ENCODE measurements around the gene ALG1.
"Not testable (repeated sequence)": the region's sequence is repeated elsewhere in the genome, so short reads cannot be mapped to it uniquely, and the experiment has no call there.

ALG1 gene

GRCh38 chr16:5044581-5044980, 27.1 kb upstream of the ALG1 start:
- not testable (repeated sequence) for DNase-seq (ENCODE audit: low read depth)

- DNase-seq (ENCODE audit: low read depth): no peak
These were observed 26.0 kb upstream of the ALG1 start for GRCh38 chr16:5045499-5046115.

GRCh38 chr16:5046914-5047313, 24.7 kb upstream of the ALG1 start:
- DNase-seq (ENCODE audit: low read depth): no peak

- DNase-seq (ENCODE audit: low read depth): no peak
These were observed 16.5 kb upstream of the ALG1 start for GRCh38 chr16:5054876-5055865.

GRCh38 chr16:5056352-5056751, 15.3 kb upstream of the ALG1 start:
- no peak for DNase-seq (ENCODE audit: low read depth)

GRCh38 chr16:5058476-5058875, 13.2 kb upstream of the ALG1 start:
- no peak for DNase-seq (ENCODE audit: low read depth)

- no peak for DNase-seq (ENCODE audit: low read depth)
These were observed 12.1 kb upstream of the ALG1 start for GRCh38 chr16:5059386-5060072.

GRCh38 chr16:5060073-5060641, 11.5 kb upstream of the ALG1 start:
- DNase-seq (ENCODE audit: low read depth): no peak

GRCh38 chr16:5062051-5062450, 9.6 kb upstream of the ALG1 start:
- no peak for DNase-seq (ENCODE audit: low read depth)

- no peak for DNase-seq (ENCODE audit: low read depth)
These were observed 8.6 kb upstream of the ALG1 start for GRCh38 chr16:5062790-5063765.

GRCh38 chr16:5064915-5065314, 6.7 kb upstream of the ALG1 start:
- no peak for DNase-seq (ENCODE audit: low read depth)

GRCh38 chr16:5065326-5065725, 6.3 kb upstream of the ALG1 start:
- no peak for DNase-seq (ENCODE audit: low read depth)

- no peak for DNase-seq (ENCODE audit: low read depth)
These were observed 5.8 kb upstream of the ALG1 start, which contains the start of gene C16orf89 for GRCh38 chr16:5065813-5066212. Gene C16orf89 (minus strand): TSS chr16:5065956. CDS start chr16:5065908, 48 bp downstream.

- DNase-seq (ENCODE audit: low read depth): no peak
These were observed 5.1 kb upstream of the ALG1 start for GRCh38 chr16:5066511-5066910.

GRCh38 chr16:5069048-5069447, 2.6 kb upstream of the ALG1 start:
- no peak for DNase-seq (ENCODE audit: low read depth)

GRCh38 chr16:5069854-5070253, 1.8 kb upstream of the ALG1 start:
- DNase-seq (ENCODE audit: low read depth): no peak

GRCh38 chr16:5070431-5071186, 1.0 kb upstream of the ALG1 start:
- no peak for DNase-seq (ENCODE audit: low read depth)

GRCh38 chr16:5071341-5071680, 332 bp upstream of the ALG1 start:
- no peak for DNase-seq (ENCODE audit: low read depth)

- DNase-seq (ENCODE audit: low read depth): no peak
These were observed 963 bp downstream of the ALG1 start for GRCh38 chr16:5072334-5073278.

Data from fibroblast of the conjunctiva (primary cell).